ENCODE measurements around the gene DGAT2. TPM values are rescaled to one million over a fixed set of nuclear protein-coding genes. Genes with fewer than 3 reads are reported as not detected.

The DGAT2 gene
- total RNA-seq, 6 donors from 2014 or later, result 2.1 to 17.3 (median 10.4) TPM

GRCh38 chr11:75722669-75723042 is 45.9 kb upstream of the DGAT2 start:
- WGBS, 2 donors, result 87 to 88% methylated on average over 9 of the region's 9 CpGs
- H3K27me3 ChIP-seq, result no peaks in the 10 kb centered on the region
- H3K4me3 ChIP-seq, result no peak overlapping the region
- no peak overlapping the region for H3K27ac ChIP-seq
- H3K4me1 ChIP-seq, result no peaks in the 10 kb centered on the region
- DNase-seq, result no peak
- ATAC-seq (ENCODE audit: low FRiP score in 2 of 2), result no peak
- no peak for TF ChIP-seq CTCF (IDR thresholded peaks at IDR 0.05)
- TF ChIP-seq POLR2A (IDR thresholded peaks at IDR 0.05), result no peak
- no peak for TF ChIP-seq EP300 (IDR thresholded peaks at IDR 0.05)
- no peak for TF ChIP-seq POLR2AphosphoS5 (IDR thresholded peaks at IDR 0.05)
- H3K9me3 ChIP-seq, result no peaks in the 10 kb centered on the region
- no peaks in the 10 kb centered on the region for H3K36me3 ChIP-seq

GRCh38 chr11:75725547-75726320 is 42.8 kb upstream of the DGAT2 start:
- ATAC-seq (ENCODE audit: low FRiP score in 2 of 2), result no peak
- no peak overlapping the region for H3K27ac ChIP-seq
- whole genome bisulfite sequencing, 2 donors, result 83 to 88% methylated on average over 13 of the region's 13 CpGs
- no peak for DNase-seq
- TF ChIP-seq EP300 (IDR thresholded peaks at IDR 0.05) (no peak), POLR2AphosphoS5 (IDR thresholded peaks at IDR 0.05) (no peak), POLR2A (IDR thresholded peaks at IDR 0.05) (no peak), CTCF (IDR thresholded peaks at IDR 0.05) (no peak)
- no peak overlapping the region for H3K4me3 ChIP-seq
- no peaks in the 10 kb centered on the region for H3K36me3 ChIP-seq
- no peaks in the 10 kb centered on the region for H3K4me1 ChIP-seq
- H3K27me3 ChIP-seq, result no peaks in the 10 kb centered on the region
- no peaks in the 10 kb centered on the region for H3K9me3 ChIP-seq

GRCh38 chr11:75728992-75729391 is 39.6 kb upstream of the DGAT2 start:
- Histone ChIP-seq H3K27me3 (no peaks in the 10 kb centered on the region), H3K27ac (no peak overlapping the region), H3K4me1 (peaks cover 0 to 5% (median 1%) of the 10 kb centered on the region in 4 donors), H3K36me3 (no peaks in the 10 kb centered on the region), H3K9me3 (no peaks in the 10 kb centered on the region), H3K4me3 (no peak overlapping the region)
- ATAC-seq (ENCODE audit: low FRiP score in 2 of 2) (no peak), DNase-seq (no peak)
- TF ChIP-seq CTCF (IDR thresholded peaks at IDR 0.05) (no peak), POLR2AphosphoS5 (IDR thresholded peaks at IDR 0.05) (no peak), POLR2A (IDR thresholded peaks at IDR 0.05) (no peak), EP300 (IDR thresholded peaks at IDR 0.05) (no peak)
- WGBS, 2 donors, result 70 to 80% methylated on average over 2 of the region's 2 CpGs

GRCh38 chr11:75731095-75731494 is 37.5 kb upstream of the DGAT2 start:
- Histone ChIP-seq H3K36me3 (no peaks in the 10 kb centered on the region), H3K4me1 (peaks cover 0 to 6% (median 2%) of the 10 kb centered on the region in 4 donors), H3K27me3 (no peaks in the 10 kb centered on the region), H3K27ac (no peak overlapping the region), H3K9me3 (no peaks in the 10 kb centered on the region), H3K4me3 (no peak overlapping the region)
- ATAC-seq (ENCODE audit: low FRiP score in 2 of 2), result no peak
- WGBS, 2 donors, result 92% methylated on average over 5 of the region's 5 CpGs
- TF ChIP-seq POLR2AphosphoS5 (IDR thresholded peaks at IDR 0.05) (no peak), POLR2A (IDR thresholded peaks at IDR 0.05) (no peak), CTCF (IDR thresholded peaks at IDR 0.05) (no peak), EP300 (IDR thresholded peaks at IDR 0.05) (no peak)
- no peak for DNase-seq

GRCh38 chr11:75733071-75733430 is 35.5 kb upstream of the DGAT2 start:
- 95 to 96% methylated on average over 8 of the region's 8 CpGs for WGBS, 2 donors
- Histone ChIP-seq H3K36me3 (no peaks in the 10 kb centered on the region), H3K9me3 (no peaks in the 10 kb centered on the region), H3K27ac (peak overlapping the region in 1 of 4 donors; percentile 12), H3K4me3 (no peak overlapping the region), H3K4me1 (peaks cover 0 to 6% (median 2%) of the 10 kb centered on the region in 4 donors), H3K27me3 (no peaks in the 10 kb centered on the region)
- DNase-seq, result no peak
- TF ChIP-seq POLR2AphosphoS5 (IDR thresholded peaks at IDR 0.05), result no peak
- TF ChIP-seq EP300 (IDR thresholded peaks at IDR 0.05), result no peak
- TF ChIP-seq CTCF (IDR thresholded peaks at IDR 0.05), result no peak
- ATAC-seq (ENCODE audit: low FRiP score in 2 of 2), result no peak

Data from upper lobe of left lung (tissue), 6 donors.